Coronary artery (tissue), 2 donors: Measurements from ENCODE around the gene WFDC12.

Experiments
- DNase-seq: peaks from one replicate; pipeline ENCODE4 v3.0.0-alpha.2; 2017; ENCODE audit warnings: low spot score
- H3K27ac ChIP-seq, 2 donors: fragments of 200-600 bp; sonication (generic); one replicate each; pipeline ENCODE4 v1.5.1; 2016 to 2019
- H3K4me3 ChIP-seq: fragments of 200-600 bp; sonication (generic); 2 replicates; pipeline ENCODE4 v1.5.1; 2016; ENCODE audit warnings: mild to moderate bottlenecking, moderate library complexity
- CTCF ChIP-seq: fragments of 200-600 bp; sonication (generic); IDR thresholded peaks from one replicate; pipeline ENCODE4 v1.5.1; 2019; ENCODE audit warnings: antibody characterized with exemption

WFDC12 gene

DNA sequence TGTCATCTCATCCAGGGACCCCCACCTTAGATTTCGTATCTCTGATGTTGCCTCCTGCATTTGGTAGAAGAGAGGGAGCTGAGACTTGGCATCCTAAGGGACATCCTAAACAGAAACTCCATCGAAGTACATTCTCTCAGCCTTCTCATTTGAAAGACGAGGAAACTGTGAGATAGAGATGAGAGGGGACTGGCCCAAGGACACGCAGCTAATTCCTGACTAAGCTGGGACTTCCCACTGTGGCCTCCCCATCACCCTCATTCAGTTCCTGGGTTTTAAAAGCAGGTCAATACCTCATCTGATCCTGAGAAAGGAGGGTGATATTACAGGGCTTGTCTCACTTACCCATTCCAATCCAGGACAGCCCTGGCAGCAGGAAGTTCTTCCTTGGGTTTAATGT, 8.4 kb downstream of the WFDC12 start:
- Histone ChIP-seq H3K27ac (no peak overlapping the region), H3K4me3 (no peak overlapping the region)
- DNase-seq: no peak
- TF ChIP-seq CTCF: no peak

DNA sequence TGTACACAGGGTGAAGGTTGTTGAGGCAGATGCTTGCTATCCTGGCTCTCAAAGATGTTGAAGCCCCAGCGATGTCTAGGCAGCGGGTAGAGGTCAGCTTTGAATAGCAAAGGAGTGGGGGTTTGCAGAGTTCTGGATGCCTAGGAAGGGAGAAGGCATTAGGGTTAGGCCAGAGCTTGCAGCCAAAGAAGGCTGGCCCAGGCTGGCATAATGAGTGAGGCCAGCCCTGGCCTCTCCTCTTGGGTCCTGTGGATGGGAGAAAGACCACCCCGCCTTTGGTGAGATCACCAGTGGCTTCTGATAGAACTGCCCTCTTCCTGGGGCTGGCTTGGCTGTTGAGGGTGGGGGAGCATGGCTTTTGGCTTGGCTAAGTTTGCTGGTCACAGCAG, 8.9 kb downstream of the WFDC12 start:
- no peak overlapping the region for H3K27ac ChIP-seq
- H3K4me3 ChIP-seq: no peak overlapping the region
- TF ChIP-seq CTCF: no peak
- no peak for DNase-seq

DNA sequence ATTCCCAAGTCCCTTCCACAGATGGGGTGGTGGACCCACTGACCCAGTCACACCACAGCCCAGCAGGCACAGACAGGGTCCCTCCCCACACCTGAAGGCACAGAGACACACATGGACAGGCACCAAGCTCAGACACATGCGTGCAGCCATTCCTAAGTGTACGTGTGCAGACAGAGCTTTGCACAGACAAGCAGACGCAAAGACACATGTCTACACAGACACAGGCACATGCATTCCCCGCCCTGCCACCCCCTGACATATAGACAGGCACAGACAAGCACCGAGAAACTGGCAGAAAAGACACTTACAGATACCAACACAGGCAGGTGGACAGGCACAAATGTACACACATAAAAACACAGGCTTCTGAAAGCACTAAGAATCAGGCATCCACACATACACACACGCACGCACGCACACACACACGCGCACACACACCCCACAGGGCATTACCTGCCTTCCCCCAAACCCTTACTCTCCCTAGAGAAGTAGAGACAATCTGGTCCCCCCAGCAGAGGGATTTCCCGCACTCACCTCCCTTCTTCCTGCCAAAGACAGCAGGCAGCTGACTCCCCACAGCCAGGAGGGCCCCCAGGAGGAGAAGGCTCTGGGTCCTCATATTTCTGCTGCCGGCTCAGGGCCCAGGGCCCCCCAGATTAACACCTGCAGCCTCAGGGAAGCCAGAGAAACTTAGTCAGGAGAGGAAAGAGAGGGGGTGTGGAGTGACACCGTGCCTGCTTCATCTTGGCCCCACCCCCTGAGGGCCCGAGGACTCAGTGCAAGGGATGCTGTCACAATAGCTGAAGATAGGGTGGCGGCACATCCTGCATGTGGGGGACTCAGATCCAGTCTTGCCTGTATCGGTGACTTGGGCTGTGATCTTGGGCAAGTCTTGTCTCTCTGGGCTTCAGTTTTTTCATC, 9.5 kb downstream of the WFDC12 start, which contains the start of gene WFDC5:
Gene WFDC5 (minus strand): TSS at position 710 of the 921 bp plus-strand sequence. CDS start 91 bp downstream, at position 619.
- Histone ChIP-seq H3K27ac (no peak within 1 kb of the TSS), H3K4me3 (no peak within 1 kb of the TSS)
- DNase-seq: no peak
- TF ChIP-seq CTCF: no peak

DNA sequence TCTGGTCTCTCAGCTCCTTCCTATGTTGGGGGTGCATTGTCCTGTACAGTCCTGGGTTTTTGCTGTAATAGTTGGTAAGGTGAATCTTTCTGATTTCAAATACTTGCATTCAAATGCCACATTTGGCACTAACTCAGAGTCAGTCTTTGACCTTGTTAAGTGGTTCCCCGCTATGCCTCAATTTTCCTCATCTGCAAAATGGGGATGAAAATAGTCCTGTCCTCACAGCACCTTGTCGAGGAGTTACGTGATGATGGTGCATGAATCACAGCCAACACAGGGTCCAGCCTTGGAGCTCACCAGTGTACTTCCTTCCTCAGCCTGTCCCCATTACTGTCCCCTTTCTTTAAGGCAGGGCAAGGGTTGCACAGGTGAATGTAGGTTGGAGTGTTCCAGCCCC, 10.4 kb downstream of the WFDC12 start:
- Histone ChIP-seq H3K4me3 (no peak overlapping the region), H3K27ac (no peak overlapping the region)
- no peak for DNase-seq
- no peak for TF ChIP-seq CTCF

- no peak for TF ChIP-seq CTCF
- no peak overlapping the region for H3K4me3 ChIP-seq
- no peak for DNase-seq
- H3K27ac ChIP-seq: no peak overlapping the region
Observed at GRCh38 chr20:45112754-45113153, 11.5 kb downstream of the WFDC12 start.

- Histone ChIP-seq H3K27ac (no peak overlapping the region), H3K4me3 (no peak overlapping the region)
- no peak for DNase-seq
- peak; percentile 26 for TF ChIP-seq CTCF
Observed at GRCh38 chr20:45111799-45112471, 12.3 kb downstream of the WFDC12 start.
